HG03196 (cell line): ENCODE measurements around the gene C1orf146.
"Not testable (repeated sequence)": the region's sequence is repeated elsewhere in the genome, so short reads cannot be mapped to it uniquely, and the experiment has no call there.

ENCODE experiments used
- ATAC-seq: cut with Tn5 transposase; IDR thresholded peaks from one replicate; pipeline ENCODE4 v1.9.1; 2021; ENCODE audit not compliant: unreplicated experiment

C1orf146 gene, protein sequence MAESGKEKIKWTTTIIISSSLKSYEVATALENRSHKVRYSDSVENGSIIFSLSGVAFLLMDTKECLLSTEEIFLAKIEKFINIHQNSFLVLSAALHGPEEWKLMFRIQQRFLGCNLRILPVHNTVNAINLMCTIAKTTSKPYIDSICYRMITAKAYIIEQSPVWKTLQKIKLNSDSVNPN

DNA sequence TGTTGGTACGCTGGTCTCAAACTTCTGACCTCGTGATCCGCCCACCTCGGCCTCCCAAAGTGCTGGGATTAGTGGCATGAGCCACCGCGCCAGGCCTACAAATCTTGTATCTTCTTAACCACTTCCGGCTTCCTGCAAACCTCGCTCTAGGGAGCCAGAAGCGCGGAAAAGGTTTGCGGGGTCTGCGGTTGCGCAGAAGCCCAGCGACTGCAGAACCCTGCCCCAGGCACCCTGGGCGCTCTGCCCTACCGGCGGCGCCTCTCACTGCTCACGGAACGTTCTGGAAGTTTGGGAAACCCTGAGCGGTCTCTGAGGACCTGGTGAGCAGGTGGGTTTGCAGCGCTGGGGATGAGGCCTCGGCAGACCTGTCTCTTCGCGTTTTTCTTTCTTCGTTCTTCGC lies at the start of gene C1orf146:
C1orf146 (plus strand) TSS at position 195 of the 400 bp plus-strand sequence. CDS start 13,506 bp downstream, outside the sequence.
- no peak for ATAC-seq

DNA sequence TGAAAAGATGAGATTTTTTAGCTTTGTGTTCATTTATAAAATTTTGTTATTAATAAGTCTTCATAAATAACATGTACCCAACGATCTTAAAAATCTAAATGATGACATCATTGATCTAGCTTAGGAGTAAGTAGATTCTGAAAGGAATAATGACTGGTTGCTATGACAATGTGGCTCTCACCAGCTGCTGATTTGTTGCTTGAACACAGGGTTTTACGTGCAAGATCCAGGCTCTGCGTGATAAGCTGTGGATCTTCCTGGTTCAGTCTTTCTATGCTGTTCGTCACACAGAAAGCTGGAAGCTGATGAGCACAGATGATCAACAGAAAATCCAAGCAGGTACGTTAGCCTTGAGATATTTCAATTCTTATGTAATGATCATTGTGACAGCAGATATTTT lies 49.1 kb upstream of the C1orf146 start:
- no peak for ATAC-seq

DNA sequence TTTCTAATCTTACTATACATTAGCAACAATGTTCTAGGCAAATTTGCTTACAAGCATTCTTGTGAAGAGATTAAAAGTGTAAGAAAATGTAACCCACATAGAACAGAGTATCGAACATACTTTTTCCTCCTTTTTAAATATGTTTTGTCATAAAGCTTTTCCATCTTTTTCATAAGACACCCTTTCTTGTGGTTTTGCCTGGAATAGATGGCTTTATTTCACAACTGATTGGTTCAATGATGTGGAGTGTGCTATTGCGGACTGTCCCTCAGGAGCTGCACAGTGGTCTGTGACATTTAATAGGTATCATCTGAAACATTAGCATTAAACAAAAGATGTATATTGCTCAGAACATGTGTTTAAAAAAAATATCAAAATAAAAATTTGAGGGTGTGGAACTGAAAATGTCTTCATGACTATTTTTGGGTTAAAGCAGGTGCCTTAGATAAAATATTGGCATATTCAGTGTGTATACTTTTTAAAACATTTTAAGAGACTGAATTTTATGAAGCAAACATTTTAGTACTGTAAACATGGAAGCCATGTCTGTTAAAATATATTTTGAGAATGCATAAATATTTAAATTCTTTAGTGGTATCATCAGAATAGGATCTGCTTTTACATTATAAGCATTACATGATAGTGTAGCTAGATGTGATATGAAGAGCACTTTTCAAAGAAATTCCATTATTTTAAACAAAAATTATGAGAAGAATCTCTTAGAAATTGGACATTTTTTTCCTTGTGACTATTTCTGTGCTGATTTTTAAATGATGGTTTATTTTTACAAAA lies 48.3 kb upstream of the C1orf146 start:
- no peak for ATAC-seq

DNA sequence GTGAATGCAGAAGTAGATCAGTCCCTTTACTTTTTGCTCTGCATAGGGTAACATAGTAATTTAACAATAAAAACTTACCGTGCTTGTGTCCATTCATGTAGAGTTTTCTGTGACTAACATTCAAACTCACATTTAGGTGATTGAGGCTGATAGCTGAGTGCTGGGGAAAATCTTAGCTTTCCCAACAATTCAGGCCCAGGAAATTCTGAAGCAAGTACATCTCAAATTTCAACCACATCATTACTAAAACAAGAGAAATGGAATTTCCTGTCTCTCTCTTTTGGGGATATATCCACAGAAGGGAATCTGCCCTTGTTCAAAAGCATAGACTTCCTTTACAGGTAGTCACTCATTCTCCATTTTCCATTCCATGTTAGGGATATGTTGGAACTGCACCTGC lies 33.1 kb upstream of the C1orf146 start:
- no peak for ATAC-seq

DNA sequence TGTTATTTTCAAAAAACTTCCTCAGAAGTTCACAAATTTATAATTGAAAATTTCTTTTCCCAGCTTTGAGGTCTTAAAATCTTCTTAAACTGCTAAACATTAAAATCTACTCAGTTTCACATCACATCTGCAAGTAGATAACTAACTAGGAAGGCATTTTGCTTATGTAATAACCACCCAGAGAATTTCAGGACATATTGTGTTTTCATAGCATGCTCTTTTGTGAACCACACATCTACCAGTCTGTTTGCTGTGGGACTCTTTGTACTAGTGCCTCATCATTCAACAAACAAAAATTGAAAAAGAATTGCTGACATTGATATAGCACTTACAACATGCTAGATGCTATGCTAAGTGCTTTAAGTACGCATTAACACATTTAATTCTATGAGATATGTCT lies 31.6 kb upstream of the C1orf146 start:
- ATAC-seq, result no peak

DNA sequence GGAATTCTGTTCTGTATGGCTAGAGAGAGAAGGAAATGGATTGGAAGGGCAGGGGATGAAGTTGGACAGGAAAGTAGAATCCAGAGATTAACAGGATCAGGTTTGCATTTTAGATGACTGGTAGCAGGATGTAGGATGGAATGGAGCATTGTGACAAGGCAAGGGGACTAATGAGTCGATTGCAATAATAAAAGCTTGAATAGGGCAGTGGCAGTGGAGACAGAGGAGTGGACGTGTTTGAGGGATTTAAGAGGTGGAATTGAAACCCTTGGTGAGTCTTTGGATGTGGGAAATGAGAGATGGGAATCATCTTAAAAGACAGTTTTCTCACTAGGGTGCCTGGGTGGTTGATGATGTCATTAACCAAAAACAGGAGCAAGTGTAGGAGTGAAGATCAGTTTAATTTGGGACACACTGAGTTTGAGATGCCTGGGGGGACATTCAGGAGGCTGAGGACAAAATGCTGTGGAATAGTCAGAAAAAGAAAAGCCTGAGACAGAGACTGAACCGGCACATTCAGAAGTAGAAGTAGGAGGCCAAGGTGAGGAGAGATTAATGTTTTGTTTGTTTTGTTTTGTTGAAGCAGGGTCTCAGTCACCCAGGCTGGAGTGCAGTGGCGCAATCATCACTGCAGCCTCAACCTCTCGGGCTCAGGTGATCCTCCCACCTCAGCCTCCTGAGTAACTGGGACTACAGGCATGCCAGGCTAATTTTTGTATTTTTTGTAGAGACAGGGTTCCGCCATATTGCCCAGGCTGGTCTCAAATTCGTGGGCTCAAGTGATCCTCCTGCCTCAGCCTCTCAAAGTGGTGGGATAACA lies 29.1 kb upstream of the C1orf146 start:
- no peak for ATAC-seq

DNA sequence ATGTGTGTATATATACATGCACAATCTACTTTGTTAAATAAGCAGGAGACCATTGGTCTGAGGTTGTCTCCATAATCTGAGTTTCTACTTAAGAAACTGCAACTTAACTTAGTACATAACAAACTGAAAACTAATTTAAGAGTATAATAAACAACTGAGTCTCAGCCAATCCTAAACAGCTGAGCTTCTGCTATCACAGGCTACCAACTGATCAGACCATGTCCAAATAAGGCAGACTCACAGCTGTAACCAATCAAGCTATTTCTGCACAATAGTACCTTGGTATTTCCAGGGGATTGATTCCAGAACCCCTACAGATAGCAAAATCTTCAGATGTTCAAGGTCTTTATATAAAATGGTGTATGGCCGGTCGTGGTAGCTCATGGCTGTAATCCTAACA lies 26.0 kb upstream of the C1orf146 start:
- ATAC-seq, result no peak

DNA sequence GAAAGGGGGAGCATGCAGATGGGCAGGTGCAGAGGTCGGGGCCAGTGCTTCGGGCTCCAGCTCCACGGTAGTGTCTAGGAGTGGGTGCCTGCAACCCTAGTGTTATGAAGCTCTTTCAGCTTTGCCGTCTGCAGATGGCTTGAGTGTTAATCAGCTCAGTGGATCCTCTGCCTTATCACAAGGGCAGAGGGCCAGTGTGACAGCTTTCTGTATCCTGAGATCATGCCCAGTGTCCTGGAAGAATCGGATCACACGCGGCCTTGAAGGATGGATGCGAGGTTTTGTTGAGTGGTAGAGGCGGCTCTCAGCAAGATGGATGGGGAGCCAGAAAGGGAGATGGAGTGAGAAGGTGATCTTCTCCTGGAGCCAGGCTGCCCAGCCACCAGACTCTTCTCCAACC lies 25.5 kb upstream of the C1orf146 start:
- ATAC-seq, result no peak

DNA sequence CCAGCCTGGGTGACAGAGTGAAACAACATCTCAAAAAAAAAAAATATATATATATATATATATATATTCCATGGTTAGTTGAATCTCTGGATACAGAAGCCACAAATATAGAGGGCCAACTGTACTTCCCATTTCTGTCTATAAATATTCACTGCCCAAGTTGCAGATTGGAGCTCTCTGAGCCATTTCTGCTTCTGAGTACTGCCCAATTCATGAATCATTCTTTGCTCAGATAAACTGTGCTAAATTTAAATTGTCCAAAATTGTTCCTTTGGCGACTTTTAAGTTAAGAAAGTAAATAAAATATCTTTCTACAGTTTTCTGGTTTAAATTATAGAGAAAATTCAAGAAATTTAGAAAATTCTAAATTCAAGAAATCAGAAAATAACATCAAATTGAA lies 23.2 kb upstream of the C1orf146 start:
- ATAC-seq, result no peak

DNA sequence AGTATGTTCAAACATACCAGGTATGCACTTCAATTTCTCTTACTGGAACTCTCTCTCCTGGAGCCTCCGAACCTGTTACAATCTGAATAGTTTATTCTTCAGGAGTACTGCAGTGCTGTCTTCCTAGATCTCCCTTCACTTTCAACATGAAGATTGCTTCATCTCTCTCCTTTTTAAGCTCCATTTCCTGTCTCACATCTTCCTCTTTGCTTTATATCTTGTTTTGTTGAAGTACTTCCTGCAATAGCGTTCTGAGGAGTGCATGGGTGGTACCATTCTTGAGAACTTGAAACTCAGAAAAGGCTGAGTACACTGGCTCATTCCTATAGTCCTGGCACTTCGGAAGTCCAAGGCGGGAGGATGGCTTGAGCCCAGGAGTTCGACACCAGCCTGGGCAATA lies 15.7 kb upstream of the C1orf146 start:
- no peak for ATAC-seq

DNA sequence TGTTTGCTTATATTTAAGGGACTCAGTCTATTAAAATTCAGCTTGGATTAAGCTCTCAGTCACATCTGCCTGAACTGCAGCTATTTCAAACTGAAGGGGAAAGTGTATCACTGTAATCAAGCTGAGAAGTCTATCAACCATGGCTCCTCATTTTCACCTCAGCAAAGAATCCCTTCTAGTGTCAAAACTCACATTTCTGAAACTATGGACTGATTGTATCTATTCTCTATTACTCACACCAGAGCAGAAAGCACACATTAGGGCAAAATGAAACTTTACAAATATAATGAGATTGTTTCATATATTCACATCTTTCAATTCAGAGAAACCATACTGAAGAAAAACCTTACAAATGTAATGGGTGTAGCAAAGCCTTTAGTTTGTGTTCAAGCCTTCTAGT lies 14.6 kb upstream of the C1orf146 start:
- ATAC-seq, result no peak

DNA sequence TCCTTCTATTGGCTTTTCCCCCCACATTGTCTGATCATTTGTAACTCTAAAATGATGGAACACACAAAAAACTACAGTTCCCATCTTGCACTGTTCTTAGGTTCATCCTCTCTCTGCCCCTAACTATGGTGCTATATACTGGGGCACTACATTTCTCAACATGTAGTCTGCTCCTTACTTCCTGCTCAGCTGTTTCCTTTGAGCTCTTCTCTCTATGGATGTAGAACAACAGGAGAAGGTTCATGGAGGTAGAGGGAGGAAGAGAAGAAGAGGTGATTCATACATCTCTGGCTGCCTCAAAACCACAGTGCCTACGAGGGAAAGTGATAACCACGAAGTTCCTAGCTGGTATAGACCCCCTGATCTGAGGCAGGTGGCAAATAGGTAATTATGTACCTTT lies 7.0 kb upstream of the C1orf146 start:
- no peak for ATAC-seq

DNA sequence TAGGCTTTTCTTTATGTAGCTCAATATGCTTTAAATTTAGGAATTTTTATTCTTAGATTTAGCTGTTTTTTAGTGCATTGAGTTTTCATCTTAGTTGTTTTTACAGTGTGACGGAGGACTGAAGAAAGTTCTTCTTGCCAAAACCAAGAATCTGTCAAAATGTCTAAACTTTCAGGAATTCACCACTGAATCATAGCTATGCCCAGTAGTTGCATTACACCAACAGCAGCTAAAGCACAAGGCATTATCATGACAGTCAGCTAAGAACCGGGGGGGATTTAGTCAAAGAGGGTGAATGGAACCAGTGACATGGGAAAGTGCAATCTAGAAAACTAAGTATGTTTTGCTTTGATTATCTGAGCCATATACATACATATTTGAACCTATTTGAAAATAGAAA lies 6.5 kb upstream of the C1orf146 start:
- no peak for ATAC-seq

DNA sequence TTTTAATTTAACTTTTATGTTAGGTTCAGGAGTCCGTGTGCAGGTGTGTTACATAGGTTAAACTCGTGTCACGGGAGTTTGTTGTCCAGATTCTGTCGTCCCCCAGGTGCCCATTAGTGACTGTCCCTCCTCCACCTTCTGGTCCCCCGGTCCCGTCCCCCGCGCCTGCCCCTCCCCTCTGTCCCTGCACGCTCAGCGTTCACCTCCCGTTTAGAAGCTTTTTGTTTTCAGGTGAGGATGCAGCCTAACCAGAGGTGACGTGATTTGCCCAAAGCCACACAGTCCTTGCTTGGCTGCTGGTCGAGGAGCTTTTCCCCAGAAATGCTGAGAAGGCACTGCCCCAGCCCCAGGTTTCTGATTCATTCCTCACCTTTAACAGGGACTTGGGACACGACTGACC lies 844 bp downstream of the C1orf146 start:
- no peak for ATAC-seq

DNA sequence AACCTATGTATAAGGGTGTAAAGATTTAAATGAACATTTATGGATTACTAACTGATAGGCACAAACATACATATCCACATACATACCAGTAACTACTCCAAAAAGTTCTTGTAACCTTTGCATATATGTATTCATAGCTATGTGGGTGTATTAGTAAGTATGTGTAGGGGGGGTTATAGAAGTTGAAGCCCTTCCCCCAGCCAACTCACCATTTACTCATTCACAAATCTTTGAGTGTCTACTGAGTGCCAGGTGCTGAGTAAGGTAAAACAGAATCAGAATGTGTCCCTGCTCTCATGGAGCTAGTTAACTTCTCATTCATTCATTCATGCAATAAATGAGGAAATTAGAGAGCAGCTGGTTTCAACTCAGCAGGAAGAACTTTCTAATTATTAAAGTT lies 1.3 kb downstream of the C1orf146 start:
- no peak for ATAC-seq

DNA sequence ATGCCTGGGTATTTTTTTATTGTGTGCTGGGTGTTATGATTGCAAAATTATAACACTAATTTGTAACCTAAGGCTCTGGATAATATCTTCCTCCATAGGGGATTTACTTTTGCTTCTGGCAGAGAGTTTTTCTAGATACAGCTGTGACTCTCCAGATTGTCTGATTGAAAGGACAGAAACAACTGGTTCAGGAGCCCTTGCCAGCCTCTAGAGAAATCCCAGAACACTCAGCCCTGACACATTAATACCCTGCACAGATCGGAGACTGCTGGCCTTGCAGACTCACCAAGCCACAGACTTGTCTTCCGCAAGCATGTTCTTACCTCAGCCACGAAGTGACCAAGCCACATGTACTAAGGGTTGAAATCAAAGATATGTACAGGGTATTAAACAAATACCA lies 10.7 kb downstream of the C1orf146 start:
- ATAC-seq, result no peak

DNA sequence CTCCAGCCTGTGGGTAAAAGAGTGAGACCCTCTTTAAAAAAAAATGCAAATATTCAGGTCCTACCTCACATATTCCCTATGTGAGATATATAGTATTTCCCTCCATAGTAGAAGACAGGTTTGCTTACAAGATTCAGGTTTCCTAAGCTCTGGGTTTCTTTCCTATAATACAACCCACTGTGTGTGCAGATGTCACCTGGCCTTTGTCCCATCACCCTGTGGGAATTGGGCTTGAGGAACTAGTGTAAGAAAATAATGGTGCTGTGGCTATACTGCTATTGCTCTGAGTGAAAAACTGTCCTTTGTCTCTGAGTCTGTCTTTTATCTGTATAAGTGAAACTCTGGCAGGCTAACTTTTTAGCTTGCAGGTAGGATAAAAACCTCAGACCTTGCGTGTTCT lies 13.0 kb downstream of the C1orf146 start:
- no peak for ATAC-seq

DNA sequence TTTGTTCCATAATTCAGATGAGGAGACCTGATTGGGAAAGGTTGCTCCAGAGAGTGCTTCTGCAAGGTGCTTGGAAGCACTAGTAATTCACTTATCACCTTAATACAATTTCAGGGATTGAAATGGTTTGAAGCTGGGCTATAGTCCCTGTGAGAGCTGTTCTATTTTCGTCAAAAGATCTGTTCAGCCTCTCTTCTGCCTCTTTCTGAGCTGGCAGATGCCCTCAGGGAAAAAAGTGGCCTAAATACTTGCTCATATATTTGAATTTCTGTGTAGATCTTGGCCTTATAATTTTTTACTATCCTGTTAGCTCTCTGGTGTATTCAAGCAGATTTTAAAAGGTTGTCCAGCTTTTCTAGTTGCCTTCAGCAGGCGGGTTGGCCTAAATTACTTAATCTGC lies 22.3 kb downstream of the C1orf146 start:
- ATAC-seq, result no peak

DNA sequence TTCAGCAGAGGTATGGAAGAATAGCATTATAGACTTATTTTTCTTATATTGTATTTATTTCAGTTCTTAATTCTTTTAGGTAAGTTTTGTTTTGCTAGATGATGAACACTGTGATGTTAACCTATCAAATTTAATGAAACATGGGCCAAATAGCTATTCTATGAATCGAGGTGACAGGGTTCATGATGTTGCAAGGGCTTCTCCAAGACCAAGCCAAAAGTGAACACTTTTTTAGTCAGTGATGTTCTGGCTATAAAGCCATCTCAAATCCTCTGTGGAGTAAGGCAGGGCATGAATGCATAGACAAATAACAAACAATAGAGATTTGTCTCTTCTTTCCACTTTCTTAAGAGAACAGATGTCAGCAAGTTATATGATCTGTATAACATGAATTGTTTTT lies 26.7 kb downstream of the C1orf146 start:
- no peak for ATAC-seq

DNA sequence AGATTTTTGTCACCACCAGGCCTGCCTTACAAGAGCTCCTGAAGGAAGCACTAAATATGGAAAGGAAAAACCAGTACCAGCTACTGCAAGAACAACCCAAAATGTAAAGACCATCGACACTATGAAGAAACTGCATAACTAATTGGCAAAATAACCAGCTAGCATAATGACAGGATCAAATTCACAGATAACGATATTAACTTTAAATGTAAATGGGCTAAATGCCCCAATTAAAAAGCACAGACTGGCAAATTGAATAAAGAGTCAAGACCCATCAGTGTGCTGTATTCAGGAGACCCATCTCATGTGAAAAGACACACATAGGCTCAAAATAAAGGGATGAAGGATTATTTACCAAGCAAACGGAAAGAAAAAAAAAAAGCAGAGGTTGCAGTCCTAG lies 37.0 kb downstream of the C1orf146 start:
- ATAC-seq, result not testable (repeated sequence)

DNA sequence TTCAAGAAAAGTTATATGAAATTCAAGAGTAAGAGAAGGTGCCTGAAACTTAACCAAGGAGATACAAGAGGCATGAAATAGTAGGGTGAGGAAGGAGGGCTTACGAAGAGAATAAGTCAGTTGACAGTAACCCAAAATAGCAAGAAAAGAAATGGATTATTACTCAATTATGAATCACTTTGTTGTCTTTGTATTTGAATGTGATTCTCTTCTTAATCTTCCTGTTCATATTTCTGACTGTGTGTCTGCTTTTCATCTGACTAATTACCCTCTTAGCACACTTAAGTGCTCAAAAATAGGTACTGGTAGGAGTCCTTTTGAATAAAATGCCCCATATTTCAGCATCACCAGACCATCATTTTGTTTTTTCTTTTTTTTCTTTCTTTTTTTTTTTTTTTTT lies 41.6 kb downstream of the C1orf146 start:
- ATAC-seq, result no peak

DNA sequence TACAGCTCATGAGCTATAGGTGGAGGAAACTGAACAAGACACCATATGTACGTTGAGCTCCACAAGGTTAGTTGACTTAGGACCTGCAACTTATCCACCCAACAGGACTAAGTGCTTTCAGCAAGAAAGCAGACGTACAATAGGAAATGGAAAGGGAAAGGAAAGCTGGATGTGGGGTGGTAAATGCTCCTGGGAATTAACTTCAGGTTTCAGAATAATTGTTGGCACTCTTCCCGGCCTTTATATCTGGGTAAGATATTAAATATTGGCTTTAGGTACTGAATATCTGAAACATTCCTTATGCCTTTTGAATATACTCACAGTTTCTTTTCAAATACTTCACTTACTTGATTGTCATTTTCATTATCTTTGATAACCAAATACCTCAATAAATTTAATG lies 44.8 kb downstream of the C1orf146 start:
- ATAC-seq, result no peak
